GM12878 (cell line): ENCODE data around the gene MCEE. TPM values are rescaled to one million over a fixed set of nuclear protein-coding genes. Genes with fewer than 3 reads are reported as not detected.
A peak's percentile ranks its signal among the peaks of the same experiment; 100 is the strongest.

Experiments
- ATAC-seq: fragments of 200-7000 bp; cut with Tn5 transposase; 3 replicates; pipeline ENCODE4 v1.9.1; 2020; ENCODE audit warnings: mild to moderate bottlenecking, moderate library complexity
- Bru-seq: library from RNA; stranded (reverse); fragments of 400-500 nt; gene quantifications from one replicate; lab custom pipeline; 2021; lab: Mats Ljungman, UMichigan
- BruChase-seq, 2 experiments: library from RNA; stranded (reverse); fragments of 400-500 nt; gene quantifications; one replicate each; lab custom pipeline; 2021; lab: Mats Ljungman, UMichigan
- BruUV-seq: library from RNA; stranded (reverse); fragments of 400-500 nt; replicated peaks from 2 replicates; lab custom pipeline; 2021; lab: Mats Ljungman, UMichigan
- CTCF ChIA-PET: fragments of 300-600 bp; sonication (Branson Sonifier 250); formaldehyde crosslinking; extraction: SDS; loops from one replicate; lab custom pipeline; 2021; ENCODE audit warnings: inconsistent platforms; lab: Yijun Ruan, JAX
- POLR2A ChIA-PET: fragments of 350-600 bp; formaldehyde crosslinking; extraction: SDS; loops from one replicate; lab custom pipeline; 2021; ENCODE audit warnings: inconsistent platforms; lab: Charles Lee
- RAD21 ChIA-PET: fragments of 300-600 bp; sonication (Branson Sonifier 250); formaldehyde crosslinking; loops from one replicate; lab custom pipeline; 2023; ENCODE audit warnings: antibody characterized with exemption; ENCODE audit not compliant: unreplicated experiment; lab: Charles Lee
- SMC1A ChIA-PET: fragments of 300-600 bp; sonication (Branson Sonifier 250); formaldehyde crosslinking; loops from one replicate; lab custom pipeline; 2023; ENCODE audit not compliant: unreplicated experiment, uncharacterized antibody; lab: Charles Lee
- DNase-seq: peaks from one replicate; pipeline ENCODE4 v3.0.0-alpha.2; 2011; ENCODE audit warnings: low read depth, low spot score
- FAIRE-seq: peaks from 3 replicates; lab custom pipeline; 2011; peaks lifted over from hg19 to GRCh38; lab: Jason Lieb, UNC
- H2AFZ ChIP-seq: 2 replicates; pipeline ENCODE4 v1.6.0; 2011; ENCODE audit warnings: low read depth, low read length, control low read depth; ENCODE audit not compliant: control insufficient read depth
- H3K27ac ChIP-seq: 2 replicates; pipeline ENCODE4 v1.5.1; 2011; ENCODE audit warnings: control low read depth; ENCODE audit not compliant: control insufficient read depth, insufficient read depth
- H3K27me3 ChIP-seq, 2 experiments: replicated peaks in 1 of 2; 2 replicates each; pipeline versions ENCODE4 v1.6.0 to v1.6.1; 2011; ENCODE audit warnings: low read length in 1 of 2; ENCODE audit not compliant: control insufficient read depth in 2 of 2, insufficient read depth in 2 of 2
- H3K36me3 ChIP-seq, 2 experiments: 2 replicates each; pipeline ENCODE4 v1.5.1; 2011; ENCODE audit warnings: low read length in 1 of 2; ENCODE audit not compliant: control insufficient read depth in 2 of 2, insufficient read depth in 2 of 2
- H3K4me1 ChIP-seq: 2 replicates; pipeline ENCODE4 v1.6.1; 2011; ENCODE audit warnings: mild to moderate bottlenecking, low read length, moderate library complexity, mixed read lengths; ENCODE audit not compliant: control insufficient read depth, insufficient read depth
- H3K4me2 ChIP-seq: 2 replicates; pipeline ENCODE4 v1.6.0; 2011; ENCODE audit warnings: control low read depth; ENCODE audit not compliant: control insufficient read depth, insufficient read depth
- H3K4me3 ChIP-seq: fragments of 200-600 bp; sonication (generic); 2 replicates; pipeline ENCODE4 v1.5.1; 2016
- H3K79me2 ChIP-seq: 2 replicates; pipeline ENCODE4 v1.6.0; 2011; ENCODE audit warnings: low read length; ENCODE audit not compliant: control insufficient read depth, insufficient read depth
- H3K9ac ChIP-seq: 2 replicates; pipeline ENCODE4 v1.8.0; 2011; ENCODE audit warnings: low read length, control low read depth, mixed read lengths; ENCODE audit not compliant: control insufficient read depth, insufficient read depth
- H3K9me3 ChIP-seq: replicated peaks from 3 replicates; pipeline ENCODE4 v1.5.1; 2011; ENCODE audit warnings: mild to moderate bottlenecking, low read length; ENCODE audit not compliant: control insufficient read depth, insufficient read depth
- H4K20me1 ChIP-seq: 2 replicates; pipeline ENCODE4 v1.6.0; 2011; ENCODE audit not compliant: control insufficient read depth, insufficient read depth
- BCL11A ChIP-seq: IDR thresholded peaks from 2 replicates; pipeline ENCODE4 v1.6.1; 2011; ENCODE audit warnings: low read depth, low read length
- BRCA1 ChIP-seq: IDR thresholded peaks from 2 replicates; pipeline ENCODE4 v1.6.1; 2011; ENCODE audit warnings: low read depth, low read length, improper control_type of control experiment
- DPF2 ChIP-seq: fragments of 450-650 bp; IDR thresholded peaks from 2 replicates; pipeline ENCODE4 v1.6.1; 2017; ENCODE audit warnings: mild to moderate bottlenecking
- IKZF1 ChIP-seq: fragments of 450-650 bp; conservative IDR thresholded peaks from 2 replicates; pipeline ENCODE4 v1.6.1; 2017; ENCODE audit warnings: antibody characterized with exemption, mild to moderate bottlenecking
- MXI1 ChIP-seq: fragments of 150-350 bp; IDR thresholded peaks from 2 replicates; pipeline ENCODE4 v1.6.1; 2011; ENCODE audit warnings: low read depth, mild to moderate bottlenecking, inconsistent platforms, low read length, improper control_type of control experiment
- MYC ChIP-seq: IDR thresholded peaks from 2 replicates; pipeline ENCODE4 v1.6.1; 2011; ENCODE audit warnings: mild to moderate bottlenecking, low read length, moderate library complexity, inconsistent platforms; ENCODE audit not compliant: insufficient read depth, insufficient replicate concordance, insufficient read length, severe bottlenecking
- NBN ChIP-seq: fragments of 450-650 bp; IDR thresholded peaks from 2 replicates; pipeline ENCODE4 v1.6.1; 2016
- NFXL1 ChIP-seq: fragments of 450-650 bp; IDR thresholded peaks from 2 replicates; pipeline ENCODE4 v1.6.1; 2017; ENCODE audit warnings: antibody characterized with exemption, mild to moderate bottlenecking, borderline replicate concordance
- NR2C1 ChIP-seq: fragments of 450-650 bp; IDR thresholded peaks from 2 replicates; pipeline ENCODE4 v1.6.1; 2017; ENCODE audit warnings: antibody characterized with exemption, mild to moderate bottlenecking, moderate library complexity
- NR2C2 ChIP-seq: IDR thresholded peaks from 2 replicates; pipeline ENCODE4 v1.6.1; 2011; ENCODE audit warnings: borderline replicate concordance, low read depth; ENCODE audit not compliant: control insufficient read depth, insufficient read length
- NRF1 ChIP-seq: conservative IDR thresholded peaks from 2 replicates; pipeline ENCODE4 v1.6.1; 2011; ENCODE audit warnings: mild to moderate bottlenecking, low read depth, low read length, improper control_type of control experiment
- POLR2AphosphoS2 ChIP-seq: IDR thresholded peaks from 2 replicates; pipeline ENCODE4 v1.6.1; 2011; ENCODE audit warnings: low read depth, mild to moderate bottlenecking, low read length, improper control_type of control experiment, moderate library complexity
- RAD51 ChIP-seq: fragments of 450-650 bp; IDR thresholded peaks from 2 replicates; pipeline ENCODE4 v1.6.1; 2016; ENCODE audit warnings: moderate library complexity, mild to moderate bottlenecking, inconsistent platforms
- RB1 ChIP-seq: fragments of 450-650 bp; formaldehyde crosslinking; IDR thresholded peaks from 2 replicates; pipeline ENCODE4 v1.6.1; 2017; ENCODE audit warnings: mild to moderate bottlenecking, borderline replicate concordance
- RFX5 ChIP-seq: IDR thresholded peaks from 2 replicates; pipeline ENCODE4 v1.6.1; 2011; ENCODE audit warnings: low read depth, low read length, improper control_type of control experiment
- SMAD1 ChIP-seq: fragments of 450-650 bp; IDR thresholded peaks from 2 replicates; pipeline ENCODE4 v1.6.1; 2018; ENCODE audit warnings: mild to moderate bottlenecking, low read depth; ENCODE audit not compliant: partially characterized antibody
- SMC3 ChIP-seq: IDR thresholded peaks from 2 replicates; pipeline ENCODE4 v1.6.1; 2011; ENCODE audit warnings: low read length, improper control_type of control experiment, borderline replicate concordance
- SRF ChIP-seq, 2 experiments: IDR thresholded peaks; 2 replicates each; pipeline ENCODE4 v1.6.1; 2011; ENCODE audit warnings: low read depth in 2 of 2, low read length in 2 of 2, mild to moderate bottlenecking in 1 of 2, moderate library complexity in 1 of 2
- WGBS: methylation state at CpG from one replicate; pipeline ENCODE4 v1.1.6; 2016; ENCODE audit warnings: low lambda C conversion rate; ENCODE audit not compliant: insufficient replicate concordance, insufficient coverage; ENCODE audit errors: missing lambda C conversion rate; 5-methylcytosine and 5-hydroxymethylcytosine counted together
- in situ Hi-C: fragments of 300-500 bp; cut with MboI; formaldehyde crosslinking; loops from 9 replicates; pipeline ENCODE4 v1.14.3; 2018; ENCODE audit warnings: mixed read lengths
- intact Hi-C: fragments of 100-400 bp; cut with micrococcal nuclease; formaldehyde crosslinking; loops from one replicate; pipeline ENCODE4 v1.14.2; 2022; ENCODE audit not compliant: unreplicated experiment
- long read RNA-seq, 2 experiments: library from polyadenylated mRNA; unstranded; transcript quantifications; one replicate each; pipeline ENCODE4 v2.0.0, GENCODE V29; 2019 to 2020
- polyA minus RNA-seq, 3 experiments: library from RNA; depleted of rRNA, polyadenylated mRNA; stranded (reverse); fragments of >200 nt; gene quantifications; 2 replicates each; pipeline ENCODE4 v1.2.3, GENCODE V29; 2011
- polyA plus RNA-seq, 11 experiments: library from polyadenylated mRNA; depleted of rRNA in 4 of 11; unstranded in 6 of 11; stranded (reverse) in 5 of 11; fragments of >200 nt; fragmentation: Nextera tagmentation in 4 of 11; fragmentation: Illumina TruSeq in 1 of 11; extraction: Ambion mirVana in 4 of 11; extraction: Trizol in 1 of 11; gene quantifications; 1 replicate in 1 of 11; 2 replicates in 10 of 11; pipeline versions ENCODE4 v1.2.1 to v1.2.3, GENCODE V29; 2011 to 2016; ENCODE audit warnings: inconsistent platforms in 2 of 11, missing spikeins in 2 of 11, low read depth in 1 of 11
- total RNA-seq, 4 experiments: library from RNA; depleted of rRNA in 3 of 4; stranded (reverse); fragments of >200 nt in 3 of 4; fragmentation: Illumina TruSeq in 1 of 4; extraction: Trizol in 1 of 4; gene quantifications; 2 replicates each; pipeline versions ENCODE4 v1.2.1 to v1.2.3, GENCODE V29; 2013 to 2021

MCEE gene
- 68.9 and 73.3 TPM in 2 replicates for total RNA-seq (2013; cell fraction: nucleolus; rRNA removed)
- 19.3 and 23.5 TPM in 2 replicates for total RNA-seq (2014; rRNA removed)
- total RNA-seq (2014; rRNA removed; fragmentation: Illumina TruSeq; extraction: Trizol): 17.1 and 18.0 TPM in 2 replicates
- 14.4 and 17.3 TPM in 2 replicates for total RNA-seq (2021)
- polyA plus RNA-seq (2011; ENCODE audit: low read depth): 17.5 TPM
- polyA plus RNA-seq (2011; rRNA removed): 19.0 and 24.1 TPM in 2 replicates
- 8.9 and 10.4 TPM in 2 replicates for polyA plus RNA-seq (2011; cell fraction: cytosol; rRNA removed)
- polyA plus RNA-seq (2011; cell fraction: nucleus; rRNA removed): 21.0 and 23.7 TPM in 2 replicates
- 21.0 and 21.5 TPM in 2 replicates for polyA plus RNA-seq (2012)
- polyA plus RNA-seq (2014; fragmentation: Illumina TruSeq; extraction: Trizol): 19.3 and 23.2 TPM in 2 replicates
- polyA plus RNA-seq (2014; fragmentation: Nextera tagmentation; extraction: Ambion mirVana): 10 to 100 TPM; 43.6 to 63.4 TPM
- polyA plus RNA-seq (2014; rRNA removed): 21.3 and 22.4 TPM in 2 replicates
- 10 to 100 TPM; 37.7 to 41.9 TPM for polyA plus RNA-seq (2016; fragmentation: Nextera tagmentation; extraction: Ambion mirVana)
- 6.4 and 10.7 TPM in 2 replicates for polyA minus RNA-seq (2011; rRNA and poly(A)+ RNA removed)
- polyA minus RNA-seq (2011; cell fraction: cytosol; rRNA and poly(A)+ RNA removed): 2.0 and 2.7 TPM in 2 replicates
- 10.6 and 14.6 TPM in 2 replicates for polyA minus RNA-seq (2011; cell fraction: nucleus; rRNA and poly(A)+ RNA removed)
- Bru-seq, nascent RNA: percentile 88 among the genes with signal in this experiment
- BruChase-seq, experiment 1, labeled RNA remaining after a 6-hour chase: percentile 86 among the genes with signal in this experiment
- percentile 85 among the genes with signal in this experiment for BruChase-seq, experiment 2, labeled RNA remaining after a 2-hour chase
- long read RNA-seq, experiment 1, transcript MCEE-201 (3 exons, 835 nt): major isoform, 6 of 7 reads
- long read RNA-seq, experiment 1, partial matches to known transcripts: 0 of 7 reads
- long read RNA-seq, experiment 1, other reads (novel, unspliced or antisense): 1 of 7 reads
- long read RNA-seq, experiment 2, transcript MCEE-201 (3 exons, 835 nt): major isoform, 27 of 45 reads
- long read RNA-seq, experiment 2, partial matches to known transcripts: 2 of 45 reads
- long read RNA-seq, experiment 2, other reads (novel, unspliced or antisense): 15 of 45 reads

DNA sequence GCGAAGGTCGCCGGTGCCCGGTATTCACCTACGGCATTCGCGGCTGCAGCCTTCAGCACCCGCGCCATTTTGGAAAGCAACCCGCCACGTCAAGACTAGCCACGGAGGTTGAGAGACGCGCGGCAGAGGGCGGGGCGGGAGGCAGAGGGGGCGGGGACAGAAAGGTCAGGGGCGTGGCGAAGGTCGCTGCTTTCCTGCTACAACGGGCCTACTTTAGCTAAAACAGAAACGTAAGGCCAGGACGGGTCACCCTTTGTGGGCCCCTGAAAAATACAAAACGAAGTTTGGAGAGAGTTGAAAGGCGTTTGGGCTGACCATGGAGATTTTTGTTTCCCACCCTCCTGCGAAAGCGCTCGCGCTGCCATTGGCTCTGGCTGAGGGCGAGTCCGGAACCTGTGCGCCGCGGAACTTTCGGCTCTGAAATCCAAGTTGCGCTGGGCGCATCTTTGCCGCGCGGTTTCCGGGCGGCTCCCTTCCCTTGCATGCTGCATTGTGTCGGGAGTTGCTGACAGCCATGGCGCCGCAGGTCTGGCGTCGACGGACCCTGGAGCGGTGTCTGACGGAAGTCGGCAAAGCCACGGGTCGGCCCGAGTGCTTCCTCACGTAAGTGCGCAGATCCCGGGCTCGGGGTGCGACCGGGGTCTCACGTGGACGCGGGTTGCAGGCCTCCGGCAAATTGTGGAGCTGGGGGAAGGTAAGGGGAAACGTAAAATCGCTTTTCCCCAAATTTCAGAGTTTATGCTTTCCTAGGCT lies at the start of gene MCEE, which contains the start of gene MPHOSPH10:
MCEE (minus strand) TSS at position 78 of the 753 bp plus-strand sequence; CDS start at position 68, 10 bp downstream.
MPHOSPH10 (plus strand) TSS at position 483 of the 753 bp plus-strand sequence; CDS start at position 515, 32 bp downstream.
- Histone ChIP-seq H3K27ac (peak within 1 kb of the TSS; percentile 86), H3K4me1 (peaks cover 5% of the 10 kb centered on the region; the same call in 1 of the 2 replicates), H3K4me2 (peak within 1 kb of the TSS; percentile 90), H3K79me2 (peaks cover 65% of the 10 kb centered on the region), H3K36me3 (peaks cover 2 to 10% of the 10 kb centered on the region in 2 experiments; a peak in 3 of 4 replicates), H3K9me3 (no peaks in the 10 kb centered on the region), H2AFZ (peak within 1 kb of the TSS; percentile 99), H3K4me3 (peak within 1 kb of the TSS; percentile 93), H3K9ac (peak within 1 kb of the TSS; percentile 79), H4K20me1 (no peaks in the 10 kb centered on the region), H3K27me3 (no peaks in the 10 kb centered on the region)
- ATAC-seq (peak; percentile 97), FAIRE-seq (peak; percentile 71), DNase-seq (peak; percentile 64)
- ChIA-PET CTCF (interaction anchor here (0.7 to 3.9 kb wide), 15 partner anchors 9 to 202 kb away, joined by 3 to 36 read pairs (median 4); partner anchors contain the start of genes NAGK and ZNF638), RAD21 (interaction anchor here (1.2 to 3.2 kb wide), 7 partner anchors 24 to 80 kb away, joined by 3 to 28 read pairs (median 7); partner anchors contain the start of gene NAGK), SMC1A (interaction anchor here (1.0 to 3.6 kb wide), 7 partner anchors 21 to 80 kb away, joined by 3 to 40 read pairs (median 4); no protein-coding TSS in a partner anchor), POLR2A (interaction anchor here (0.8 to 3.7 kb wide), 5 partner anchors 10 to 61 kb away, joined by 3 to 62 read pairs (median 4); partner anchors contain the start of gene NAGK)
- under 1% methylated on average over 67 of the region's 67 CpGs for WGBS
- in situ Hi-C loops: no loop called here
- intact Hi-C loops: loop anchor here (2.0 kb wide), 2 partner anchors 58 to 66 kb away; no protein-coding TSS in a partner anchor
- no TSS peak for BruUV-seq
- TF ChIP-seq RFX5 (no peak), SRF (IDR thresholded peaks at IDR 0.05; ENCODE audit: low read depth in 2 of 2, low read length in 2 of 2) (peak in 1 of 2 experiments; percentile 84; a peak in 2 of 4 replicates), POLR2AphosphoS2 (0 out of 2 replicates have a peak, but pooled peaks have one; percentile 50), NBN (peak; percentile 95), SMC3 (0 out of 2 replicates have a peak, but pooled peaks have one; percentile 5), RAD51 (no peak), DPF2 (peak; percentile 44), BRCA1 (no peak), MXI1 (peak; percentile 99), IKZF1 (peak; percentile 82), BCL11A (no peak), NRF1 (no peak), NR2C2 (no peak), NFXL1 (no peak), SMAD1 (no peak), MYC (no peak), NR2C1 (peak; percentile 89), RB1 (peak; percentile 86; the same call in 1 of the 2 replicates)
